ENCODE measurements around the gene PARD3B.

- TF ChIP-seq CTCF (IDR thresholded peaks at IDR 0.05; ENCODE audit: low read depth, low read length) (no peak), POLR2A (IDR thresholded peaks at IDR 0.05; ENCODE audit: extremely low read depth, insufficient read length) (no peak), MAX (IDR thresholded peaks at IDR 0.05; ENCODE audit: low read depth, low read length) (no peak), MYC (IDR thresholded peaks at IDR 0.05; ENCODE audit: low read depth, low read length) (no peak)
Measured at GRCh38 chr2:205390866-205391265, 845.6 kb downstream of the PARD3B start.
